Nephron (organoid): ENCODE measurements around the gene RASGRF2.

Experiments
- H3K27ac Mint-ChIP-seq, 3 experiments: 2 replicates each; pipeline ENCODE4 v1.8.0; 2020; ENCODE audit warnings: mixed read lengths in 3 of 3, mild to moderate bottlenecking in 2 of 3, moderate library complexity in 1 of 3
- H3K27me3 Mint-ChIP-seq: 2 replicates; pipeline ENCODE4 v1.8.0; 2021; ENCODE audit warnings: low read depth, mild to moderate bottlenecking, moderate library complexity, mixed read lengths
- H3K36me3 Mint-ChIP-seq: 2 replicates; pipeline ENCODE4 v1.8.0; 2020; ENCODE audit warnings: low read depth, mixed read lengths
- H3K4me1 Mint-ChIP-seq: 2 replicates; pipeline ENCODE4 v1.8.0; 2020; ENCODE audit warnings: mixed read lengths
- H3K4me3 Mint-ChIP-seq, 3 experiments: 2 replicates each; pipeline ENCODE4 v1.8.0; 2020; ENCODE audit warnings: mild to moderate bottlenecking in 3 of 3, mixed read lengths in 3 of 3, moderate library complexity in 2 of 3
- H3K9me3 Mint-ChIP-seq: 2 replicates; pipeline ENCODE4 v1.8.0; 2020; ENCODE audit warnings: mixed read lengths
- CTCF ChIP-seq, 3 experiments: fragments of 200-600 bp; sonication (generic); IDR thresholded peaks; one replicate each; pipeline ENCODE4 v1.5.0; 2021; ENCODE audit warnings: antibody characterized with exemption in 3 of 3; ENCODE audit not compliant: unreplicated experiment in 3 of 3

Gene RASGRF2

GRCh38 chr5:81238460-81238859 is 278.3 kb downstream of the RASGRF2 start:
- Mint-ChIP-seq H3K9me3 (no peaks in the 10 kb centered on the region), H3K36me3 (peaks cover 13% of the 10 kb centered on the region), H3K27ac (no peak overlapping the region), H3K27me3 (no peaks in the 10 kb centered on the region), H3K4me3 (no peak overlapping the region), H3K4me1 (peaks cover 44% of the 10 kb centered on the region)
- TF ChIP-seq CTCF (IDR thresholded peaks at IDR 0.05; ENCODE audit: unreplicated experiment in 3 of 3), result no peak

- Mint-ChIP-seq H3K4me1 (peaks cover 32% of the 10 kb centered on the region), H3K36me3 (peaks cover 13% of the 10 kb centered on the region), H3K4me3 (no peak overlapping the region), H3K27me3 (no peaks in the 10 kb centered on the region), H3K27ac (no peak overlapping the region), H3K9me3 (no peaks in the 10 kb centered on the region)
- TF ChIP-seq CTCF (IDR thresholded peaks at IDR 0.05; ENCODE audit: unreplicated experiment in 3 of 3), result no peak
Observed at GRCh38 chr5:81239613-81240012, 279.4 kb downstream of the RASGRF2 start.

- H3K27ac Mint-ChIP-seq, result peak overlapping the region in 1 of 3 experiments; percentile 14
- H3K4me1 Mint-ChIP-seq, result peaks cover 33% of the 10 kb centered on the region
Observed at GRCh38 chr5:81241001-81241400, 280.8 kb downstream of the RASGRF2 start.

GRCh38 chr5:81241961-81242648 is 281.9 kb downstream of the RASGRF2 start:
- H3K4me3 Mint-ChIP-seq, result no peak overlapping the region
- H3K36me3 Mint-ChIP-seq, result peaks cover 14% of the 10 kb centered on the region
- peaks cover 38% of the 10 kb centered on the region for H3K4me1 Mint-ChIP-seq
- H3K27ac Mint-ChIP-seq, result no peak overlapping the region
- TF ChIP-seq CTCF (IDR thresholded peaks at IDR 0.05; ENCODE audit: unreplicated experiment in 3 of 3), result no peak
- H3K27me3 Mint-ChIP-seq, result no peaks in the 10 kb centered on the region
- no peaks in the 10 kb centered on the region for H3K9me3 Mint-ChIP-seq

More at GRCh38 chr5:81241001-81241400, 280.8 kb downstream of the RASGRF2 start:
- H3K27me3 Mint-ChIP-seq, result no peaks in the 10 kb centered on the region
- no peaks in the 10 kb centered on the region for H3K9me3 Mint-ChIP-seq
- H3K4me3 Mint-ChIP-seq, result no peak overlapping the region
- no peak for TF ChIP-seq CTCF (IDR thresholded peaks at IDR 0.05; ENCODE audit: unreplicated experiment in 3 of 3)
- peaks cover 14% of the 10 kb centered on the region for H3K36me3 Mint-ChIP-seq

GRCh38 chr5:81242906-81243436 is 282.8 kb downstream of the RASGRF2 start:
- TF ChIP-seq CTCF (IDR thresholded peaks at IDR 0.05; ENCODE audit: unreplicated experiment in 3 of 3), result no peak
- Mint-ChIP-seq H3K9me3 (no peaks in the 10 kb centered on the region), H3K27ac (peak overlapping the region in 2 of 3 experiments; percentile 20 to 45), H3K4me3 (no peak overlapping the region), H3K27me3 (no peaks in the 10 kb centered on the region), H3K36me3 (peaks cover 14% of the 10 kb centered on the region), H3K4me1 (peaks cover 42% of the 10 kb centered on the region)

- no peak for TF ChIP-seq CTCF (IDR thresholded peaks at IDR 0.05; ENCODE audit: unreplicated experiment in 3 of 3)
- H3K27ac Mint-ChIP-seq, result no peak overlapping the region
- peaks cover 42% of the 10 kb centered on the region for H3K4me1 Mint-ChIP-seq
- no peaks in the 10 kb centered on the region for H3K27me3 Mint-ChIP-seq
- peaks cover 11% of the 10 kb centered on the region for H3K36me3 Mint-ChIP-seq
- H3K9me3 Mint-ChIP-seq, result no peaks in the 10 kb centered on the region
- H3K4me3 Mint-ChIP-seq, result no peak overlapping the region
Observed at GRCh38 chr5:81244451-81244850, 284.3 kb downstream of the RASGRF2 start.
